ENCODE results near the gene MED22. TPM values are rescaled to one million over a fixed set of nuclear protein-coding genes. Genes with fewer than 3 reads are reported as not detected.

The MED22 gene
- total and polyA plus RNA-seq, 2 of the 8 experiments (the other 6 are each of a cell fraction or from before 2014, with no cell fraction given): 56.4 to 68.4 TPM

DNA sequence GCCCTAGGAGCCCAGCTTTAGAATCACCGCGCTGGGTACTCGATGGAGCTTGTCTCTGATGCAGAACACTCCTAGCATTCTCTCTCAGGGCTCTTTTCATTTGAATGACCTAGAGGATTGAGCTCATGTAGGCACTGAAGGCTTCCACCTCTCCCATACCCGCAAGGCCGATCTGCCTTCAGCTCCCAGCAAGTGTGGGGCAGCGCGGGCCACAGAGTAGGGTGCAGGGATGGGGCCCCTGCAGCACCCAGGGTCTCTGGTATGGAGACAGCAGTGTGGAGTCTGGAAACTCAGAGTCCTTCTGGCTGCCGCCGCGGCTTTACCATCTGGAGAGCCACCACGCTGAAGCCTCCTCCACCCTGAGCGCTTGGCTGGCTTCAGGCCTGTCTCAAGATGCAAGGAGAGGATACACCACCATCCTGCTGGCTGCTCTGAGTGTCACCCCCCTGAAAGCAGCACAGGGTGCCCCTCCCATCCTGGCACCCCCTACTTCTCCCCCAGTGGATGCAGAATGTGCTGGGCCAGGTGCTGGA is 41.2 kb upstream of the MED22 start:
- Histone ChIP-seq H3K4me3 (ENCODE audit: extremely low read depth in 1 of 4, insufficient read depth in 2 of 4, low read depth in 3 of 4, low read length in 4 of 4) (no peak overlapping the region), H4K5ac (ENCODE audit: insufficient read length, low read depth, low read length) (no peak overlapping the region), H4K8ac (ENCODE audit: extremely low read depth, insufficient read depth, low read length) (no peak overlapping the region), H4K20me1 (replicated peaks in 1 of 2; ENCODE audit: control insufficient read depth in 1 of 2, insufficient read depth in 2 of 2, low read length in 2 of 2) (peaks cover 0 to 2% of the 10 kb centered on the region in 2 experiments), H3K56ac (replicated peaks; ENCODE audit: insufficient read length, low read depth, low read length) (no peak overlapping the region), H4K91ac (replicated peaks; ENCODE audit: insufficient read length, low read length) (no peak overlapping the region), H3K18ac (ENCODE audit: extremely low read depth, low read length) (no peak overlapping the region), H3K9ac (replicated peaks in 1 of 4; ENCODE audit: extremely low read depth in 1 of 4, low read depth in 3 of 4, low read length in 3 of 4) (no peak overlapping the region), H2BK20ac (ENCODE audit: low read length) (no peak overlapping the region), H3K14ac (ENCODE audit: insufficient read length) (no peak overlapping the region), H3K4me1 (replicated peaks in 1 of 4; ENCODE audit: control insufficient read depth in 3 of 4, insufficient read depth in 4 of 4, low read length in 3 of 4) (no peaks in the 10 kb centered on the region; a peak in 1 of 7 replicates), H2BK12ac (ENCODE audit: low read depth, low read length) (no peak overlapping the region), H3K79me1 (ENCODE audit: low read depth, low read length) (no peaks in the 10 kb centered on the region), H2AFZ (ENCODE audit: low read length) (no peak overlapping the region), H2BK15ac (ENCODE audit: low read length) (no peak overlapping the region), H3K79me2 (ENCODE audit: control insufficient read depth in 1 of 2, insufficient read depth in 2 of 2, low read length in 2 of 2) (no peaks in the 10 kb centered on the region), H2AK5ac (ENCODE audit: low read depth, low read length) (no peak overlapping the region), H2BK120ac (replicated peaks; ENCODE audit: low read depth, low read length) (no peak overlapping the region), H3K36me3 (ENCODE audit: control insufficient read depth in 2 of 4, insufficient read depth in 4 of 4, low read length in 3 of 4) (no peaks in the 10 kb centered on the region), H2BK5ac (ENCODE audit: low read depth, low read length) (no peak overlapping the region), H3K27me3 (replicated peaks in 1 of 4; ENCODE audit: control insufficient read depth in 3 of 4, extremely low read depth in 1 of 4, insufficient read depth in 3 of 4, low read length in 3 of 4) (peaks cover 0 to 2% (median 0%) of the 10 kb centered on the region in 4 experiments; a peak in 2 of 7 replicates), H3K27ac (ENCODE audit: low read depth, low read length) (no peak overlapping the region), H3K9me3 (ENCODE audit: insufficient read depth in 2 of 2, low read depth in 1 of 2, low read length in 1 of 2) (peaks cover 4% of the 10 kb centered on the region in 2 experiments; a peak in 1 of 4 replicates), H3K4ac (replicated peaks; ENCODE audit: insufficient read length, low read depth, low read length) (no peak overlapping the region), H3K4me2 (ENCODE audit: insufficient read depth in 1 of 2, low read depth in 2 of 2, low read length in 2 of 2) (no peak overlapping the region), H3K23ac (ENCODE audit: insufficient read length) (no peak overlapping the region), H3K23me2 (ENCODE audit: low read depth, low read length) (peaks cover 12% of the 10 kb centered on the region; the same call in 1 of the 2 replicates)
- no peak for DNase-seq (ENCODE audit: low read depth in 1 of 2, low spot score in 2 of 2)
- TF ChIP-seq CEBPB (IDR thresholded peaks at IDR 0.05; ENCODE audit: low read depth, low read length) (no peak), MAFK (IDR thresholded peaks at IDR 0.05; ENCODE audit: low read depth, low read length) (no peak)
- FAIRE-seq: no peak
- CTCF ChIA-PET (ENCODE audit: partially characterized antibody): interaction anchor here (0.9 to 2.7 kb wide), 6 partner anchors 8 to 17 kb away, joined by 3 to 11 read pairs (median 3); no protein-coding TSS in a partner anchor
- 93% methylated on average over 12 of the region's 12 CpGs; no CpG with 5 or more reads in 1 of the 2 experiments for WGBS, 2 experiments (ENCODE audit: extremely low coverage in 1 of 2, insufficient coverage in 1 of 2, insufficient read length in 1 of 2, insufficient replicate concordance in 2 of 2, low coverage in 1 of 2, low lambda C conversion rate in 2 of 2, missing lambda C conversion rate in 1 of 2)
- POLR2A ChIA-PET (ENCODE audit: partially characterized antibody): interaction anchor here (0.8 to 2.6 kb wide), 4 partner anchors 9 to 36 kb away, joined by 3 to 11 read pairs (median 5); no protein-coding TSS in a partner anchor

All from H1 (cell line).